Gastrocnemius medialis (tissue), 4 donors: ENCODE measurements around the gene KLKB1.

Source experiments
- POLR2A ChIP-seq, 2 donors: fragments of 450-650 bp; IDR thresholded peaks; one replicate each; pipeline ENCODE4 v1.6.1; 2017; ENCODE audit warnings: antibody characterized with exemption in 2 of 2, mild to moderate bottlenecking in 2 of 2, moderate library complexity in 2 of 2
- TF ChIP-seq, protein P1 (sequence below), 5 experiments: fragments of 450-650 bp in 3 of 5; fragments of 200-600 bp in 2 of 5; sonication (generic) in 2 of 5; IDR thresholded peaks in 4 of 5; conservative IDR thresholded peaks in 1 of 5; 1 replicate in 4 of 5; 2 replicates in 1 of 5; pipeline ENCODE4 v1.5.1; 2016 to 2019; ENCODE audit warnings: antibody characterized with exemption in 5 of 5, mild to moderate bottlenecking in 3 of 5, moderate library complexity in 3 of 5

DNA sequence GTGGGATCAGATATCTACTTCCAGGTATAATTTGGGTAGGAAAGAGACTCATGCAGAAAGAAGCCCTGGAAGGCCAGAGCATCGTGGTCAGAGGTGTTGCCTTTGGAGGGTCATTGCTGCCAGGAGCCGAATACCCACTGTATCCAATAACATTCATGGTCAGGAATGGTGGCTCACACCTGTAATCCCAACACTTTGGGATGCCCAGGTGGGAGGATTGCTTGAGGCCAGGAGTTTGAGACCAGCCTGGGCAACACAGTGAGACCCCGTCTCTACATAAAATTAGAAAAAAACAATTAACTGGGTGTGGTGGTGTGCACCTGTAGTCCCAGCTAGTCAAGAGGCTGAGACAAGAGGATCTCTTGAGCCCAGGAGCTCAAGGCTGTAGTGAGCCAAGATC is 27.8 kb downstream of the KLKB1 start:
- TF ChIP-seq POLR2A (IDR thresholded peaks at IDR 0.05) = no peak
- TF ChIP-seq, protein P1, sequence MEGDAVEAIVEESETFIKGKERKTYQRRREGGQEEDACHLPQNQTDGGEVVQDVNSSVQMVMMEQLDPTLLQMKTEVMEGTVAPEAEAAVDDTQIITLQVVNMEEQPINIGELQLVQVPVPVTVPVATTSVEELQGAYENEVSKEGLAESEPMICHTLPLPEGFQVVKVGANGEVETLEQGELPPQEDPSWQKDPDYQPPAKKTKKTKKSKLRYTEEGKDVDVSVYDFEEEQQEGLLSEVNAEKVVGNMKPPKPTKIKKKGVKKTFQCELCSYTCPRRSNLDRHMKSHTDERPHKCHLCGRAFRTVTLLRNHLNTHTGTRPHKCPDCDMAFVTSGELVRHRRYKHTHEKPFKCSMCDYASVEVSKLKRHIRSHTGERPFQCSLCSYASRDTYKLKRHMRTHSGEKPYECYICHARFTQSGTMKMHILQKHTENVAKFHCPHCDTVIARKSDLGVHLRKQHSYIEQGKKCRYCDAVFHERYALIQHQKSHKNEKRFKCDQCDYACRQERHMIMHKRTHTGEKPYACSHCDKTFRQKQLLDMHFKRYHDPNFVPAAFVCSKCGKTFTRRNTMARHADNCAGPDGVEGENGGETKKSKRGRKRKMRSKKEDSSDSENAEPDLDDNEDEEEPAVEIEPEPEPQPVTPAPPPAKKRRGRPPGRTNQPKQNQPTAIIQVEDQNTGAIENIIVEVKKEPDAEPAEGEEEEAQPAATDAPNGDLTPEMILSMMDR (IDR thresholded peaks at IDR 0.05 in 4 of 5, conservative IDR thresholded peaks at IDR 0.05 in 1 of 5) = no peak
